ENCODE measurements around the gene UPF3A.
"Not testable (repeated sequence)": the region's sequence is repeated elsewhere in the genome, so short reads cannot be mapped to it uniquely, and the experiment has no call there.

The UPF3A gene

DNA sequence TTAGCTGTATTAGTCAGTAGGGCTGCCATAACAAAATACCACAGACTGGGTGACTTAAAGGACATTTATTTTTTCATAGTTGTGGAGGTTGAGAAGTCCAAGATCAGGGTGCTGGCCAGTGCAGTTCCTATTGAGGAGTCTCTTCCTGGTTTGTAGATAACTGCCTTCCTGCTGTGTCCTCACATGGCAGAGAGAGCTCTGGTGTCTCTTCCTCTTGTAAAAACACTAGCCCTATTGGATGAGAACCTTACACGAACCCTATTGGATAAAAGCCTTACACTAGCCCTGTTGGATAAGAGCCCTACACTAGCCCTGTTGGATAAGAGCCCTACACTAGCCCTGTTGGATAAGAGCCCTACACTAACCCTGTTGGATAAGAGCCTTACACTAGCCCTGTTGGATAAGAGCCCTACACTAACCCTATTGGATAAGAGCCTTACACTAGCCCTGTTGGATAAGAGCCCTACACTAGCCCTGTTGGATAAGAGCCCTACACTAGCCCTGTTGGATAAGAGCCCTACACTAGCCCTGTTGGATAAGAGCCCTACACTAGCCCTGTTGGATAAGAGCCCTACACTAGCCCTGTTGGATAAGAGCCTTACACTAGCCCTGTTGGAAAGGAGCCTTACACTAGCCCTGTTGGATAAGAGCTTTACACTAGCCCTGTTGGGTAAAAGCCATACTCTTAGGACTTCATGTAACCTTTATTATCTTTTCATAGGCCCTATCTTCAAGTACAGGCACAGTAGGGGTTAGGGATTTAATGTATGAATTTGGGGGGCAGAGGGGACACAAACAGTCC lies 29.6 kb upstream of the UPF3A start:
- not testable (repeated sequence) for H3K9me3 ChIP-seq (replicated peaks in 1 of 2; ENCODE audit: control insufficient read depth in 2 of 2, insufficient read depth in 1 of 2, low read depth in 1 of 2, low read length in 2 of 2); H2AK5ac ChIP-seq (ENCODE audit: low read depth, low read length); H3K14ac ChIP-seq (ENCODE audit: low read length); H2BK15ac ChIP-seq (ENCODE audit: low read length); H2AFZ ChIP-seq (ENCODE audit: low read length); H2BK120ac ChIP-seq (ENCODE audit: low read depth, low read length); H3K4me2 ChIP-seq (ENCODE audit: insufficient read depth, low read length, poor library complexity, severe bottlenecking); H3K79me1 ChIP-seq (ENCODE audit: low read depth, low read length); H3K4ac ChIP-seq (ENCODE audit: low read length); H4K91ac ChIP-seq (ENCODE audit: low read depth, low read length, poor library complexity); H3K27me3 ChIP-seq (ENCODE audit: control insufficient read depth in 3 of 3, insufficient read depth in 3 of 3, low read depth in 1 of 3, low read length in 3 of 3); H3K18ac ChIP-seq (ENCODE audit: low read length); H3K4me1 ChIP-seq (ENCODE audit: control insufficient read depth in 2 of 2, insufficient read depth in 1 of 2, low read depth in 1 of 2, low read length in 2 of 2); DNase-seq (ENCODE audit: low spot score); H2BK5ac ChIP-seq (ENCODE audit: low read length); H3K23ac ChIP-seq (ENCODE audit: low read depth, low read length, poor library complexity); H4K8ac ChIP-seq (ENCODE audit: low read depth, low read length); H3K9ac ChIP-seq (ENCODE audit: low read depth, low read length, poor library complexity); H3K27ac ChIP-seq (replicated peaks; ENCODE audit: low read length); H3K4me3 ChIP-seq (ENCODE audit: low read length in 2 of 2); H2BK12ac ChIP-seq (ENCODE audit: low read length)
- WGBS, 2 donors (ENCODE audit: extremely low coverage in 2 of 2, insufficient read length in 2 of 2, insufficient replicate concordance in 1 of 2): no CpG with 5 or more reads among the region's 1 CpG
- H3K36me3 ChIP-seq (replicated peaks in 1 of 2; ENCODE audit: control insufficient read depth in 2 of 2, insufficient read depth in 2 of 2, low read length in 2 of 2): peaks cover 20 to 99% of the 10 kb centered on the region in 2 donors

DNA sequence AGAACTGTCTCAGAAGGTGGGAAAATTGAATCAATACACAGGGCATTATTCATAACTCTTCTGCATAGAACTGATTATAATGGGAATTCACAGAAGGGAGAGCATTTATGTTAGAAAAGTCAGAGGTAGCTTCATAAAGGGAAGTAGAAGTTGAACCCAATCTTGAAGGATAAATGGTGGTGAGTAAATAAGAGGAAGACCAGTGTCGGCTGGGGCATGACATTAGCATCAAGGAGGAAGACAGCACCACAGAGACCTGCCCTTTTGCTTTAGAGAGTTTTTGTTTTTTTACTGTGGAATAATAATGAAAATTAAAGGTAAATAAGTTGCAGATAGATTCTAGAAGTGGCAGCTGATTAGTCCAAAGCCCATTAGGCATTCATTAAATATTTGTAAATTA lies 24.9 kb upstream of the UPF3A start:
- no peak overlapping the region for H2BK15ac ChIP-seq (ENCODE audit: low read length)
- no peak overlapping the region for H3K27ac ChIP-seq (replicated peaks; ENCODE audit: low read length)
- no peak overlapping the region for H2BK12ac ChIP-seq (ENCODE audit: low read length)
- H3K14ac ChIP-seq (ENCODE audit: low read length): no peak overlapping the region
- no peaks in the 10 kb centered on the region for H3K4me1 ChIP-seq (ENCODE audit: control insufficient read depth in 2 of 2, insufficient read depth in 1 of 2, low read depth in 1 of 2, low read length in 2 of 2)
- H3K4me3 ChIP-seq (ENCODE audit: low read length in 2 of 2): no peak overlapping the region
- no peaks in the 10 kb centered on the region for H3K79me1 ChIP-seq (ENCODE audit: low read depth, low read length)
- H3K9ac ChIP-seq (ENCODE audit: low read depth, low read length, poor library complexity): no peak overlapping the region
- H4K8ac ChIP-seq (ENCODE audit: low read depth, low read length): no peak overlapping the region
- no peak overlapping the region for H3K23ac ChIP-seq (ENCODE audit: low read depth, low read length, poor library complexity)
- H3K4me2 ChIP-seq (ENCODE audit: insufficient read depth, low read length, poor library complexity, severe bottlenecking): no peak overlapping the region
- no peak overlapping the region for H2BK120ac ChIP-seq (ENCODE audit: low read depth, low read length)
- H2AK5ac ChIP-seq (ENCODE audit: low read depth, low read length): no peak overlapping the region
- no peaks in the 10 kb centered on the region for H3K27me3 ChIP-seq (ENCODE audit: control insufficient read depth in 3 of 3, insufficient read depth in 3 of 3, low read depth in 1 of 3, low read length in 3 of 3)
- H3K18ac ChIP-seq (ENCODE audit: low read length): no peak overlapping the region
- WGBS, 2 donors (ENCODE audit: extremely low coverage in 2 of 2, insufficient read length in 2 of 2, insufficient replicate concordance in 1 of 2): no CpG with 5 or more reads among the region's 1 CpG
- H2BK5ac ChIP-seq (ENCODE audit: low read length): no peak overlapping the region
- H2AFZ ChIP-seq (ENCODE audit: low read length): no peak overlapping the region
- H3K4ac ChIP-seq (ENCODE audit: low read length): no peak overlapping the region
- no peaks in the 10 kb centered on the region for H3K9me3 ChIP-seq (replicated peaks in 1 of 2; ENCODE audit: control insufficient read depth in 2 of 2, insufficient read depth in 1 of 2, low read depth in 1 of 2, low read length in 2 of 2)
- no peak overlapping the region for H4K91ac ChIP-seq (ENCODE audit: low read depth, low read length, poor library complexity)
- H3K36me3 ChIP-seq (replicated peaks in 1 of 2; ENCODE audit: control insufficient read depth in 2 of 2, insufficient read depth in 2 of 2, low read length in 2 of 2): peaks cover 23 to 99% of the 10 kb centered on the region in 2 donors
- DNase-seq (ENCODE audit: low spot score): no peak

DNA sequence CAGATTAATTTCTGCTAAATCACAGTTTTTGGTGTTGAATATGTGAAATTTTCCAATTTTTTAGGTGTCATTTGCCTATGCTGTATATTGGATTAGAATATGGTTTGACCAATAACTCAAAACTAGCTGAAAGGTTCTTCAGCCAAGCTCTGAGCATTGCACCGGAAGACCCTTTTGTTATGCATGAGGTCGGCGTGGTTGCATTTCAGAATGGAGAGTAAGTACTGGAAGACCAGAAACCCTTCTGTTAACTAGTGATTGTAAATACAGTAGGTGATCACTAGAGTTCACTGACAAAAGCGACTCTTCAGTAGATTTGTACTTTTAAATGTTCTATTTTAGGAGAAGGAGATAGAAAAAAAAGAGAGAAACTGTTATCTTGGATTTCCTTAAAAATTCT lies 24.4 kb upstream of the UPF3A start:
- Histone ChIP-seq H2BK5ac (ENCODE audit: low read length) (no peak overlapping the region), H3K4me3 (ENCODE audit: low read length in 2 of 2) (no peak overlapping the region), H2AK5ac (ENCODE audit: low read depth, low read length) (no peak overlapping the region), H3K27me3 (ENCODE audit: control insufficient read depth in 3 of 3, insufficient read depth in 3 of 3, low read depth in 1 of 3, low read length in 3 of 3) (no peaks in the 10 kb centered on the region), H3K23ac (ENCODE audit: low read depth, low read length, poor library complexity) (no peak overlapping the region), H3K14ac (ENCODE audit: low read length) (no peak overlapping the region), H2BK12ac (ENCODE audit: low read length) (no peak overlapping the region), H3K79me1 (ENCODE audit: low read depth, low read length) (no peaks in the 10 kb centered on the region), H3K4me1 (ENCODE audit: control insufficient read depth in 2 of 2, insufficient read depth in 1 of 2, low read depth in 1 of 2, low read length in 2 of 2) (no peaks in the 10 kb centered on the region), H3K9ac (ENCODE audit: low read depth, low read length, poor library complexity) (no peak overlapping the region), H3K4me2 (ENCODE audit: insufficient read depth, low read length, poor library complexity, severe bottlenecking) (no peak overlapping the region), H3K9me3 (replicated peaks in 1 of 2; ENCODE audit: control insufficient read depth in 2 of 2, insufficient read depth in 1 of 2, low read depth in 1 of 2, low read length in 2 of 2) (no peaks in the 10 kb centered on the region), H3K18ac (ENCODE audit: low read length) (no peak overlapping the region), H4K8ac (ENCODE audit: low read depth, low read length) (no peak overlapping the region), H3K27ac (replicated peaks; ENCODE audit: low read length) (no peak overlapping the region), H4K91ac (ENCODE audit: low read depth, low read length, poor library complexity) (no peak overlapping the region), H2BK15ac (ENCODE audit: low read length) (no peak overlapping the region), H2AFZ (ENCODE audit: low read length) (no peak overlapping the region), H2BK120ac (ENCODE audit: low read depth, low read length) (no peak overlapping the region), H3K36me3 (replicated peaks in 1 of 2; ENCODE audit: control insufficient read depth in 2 of 2, insufficient read depth in 2 of 2, low read length in 2 of 2) (peaks cover 22 to 100% of the 10 kb centered on the region in 2 donors), H3K4ac (ENCODE audit: low read length) (no peak overlapping the region)
- WGBS, 2 donors (ENCODE audit: extremely low coverage in 2 of 2, insufficient read length in 2 of 2, insufficient replicate concordance in 1 of 2): no CpG with 5 or more reads among the region's 4 CpGs
- DNase-seq (ENCODE audit: low spot score): no peak

DNA sequence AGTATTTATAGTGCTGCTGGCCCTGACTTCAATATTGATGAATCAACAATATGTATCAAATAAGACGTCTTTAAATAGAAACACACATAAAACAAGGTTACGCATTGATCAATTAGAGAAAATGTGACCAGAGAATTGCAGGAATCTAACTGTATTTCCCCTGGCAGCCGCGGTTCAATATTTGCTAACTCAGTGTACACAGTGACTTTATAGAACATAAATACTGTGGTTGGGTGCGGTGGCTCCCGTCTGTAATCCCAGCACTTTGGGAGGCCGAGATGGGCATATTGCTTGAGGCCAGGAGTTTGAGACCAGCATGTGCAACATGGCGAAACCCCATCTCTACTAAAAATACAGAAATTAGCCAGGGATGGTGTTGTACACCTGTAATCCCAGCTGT lies 22.8 kb upstream of the UPF3A start:
- H2AFZ ChIP-seq (ENCODE audit: low read length): no peak overlapping the region
- H4K91ac ChIP-seq (ENCODE audit: low read depth, low read length, poor library complexity): no peak overlapping the region
- H3K18ac ChIP-seq (ENCODE audit: low read length): no peak overlapping the region
- no peak overlapping the region for H2BK120ac ChIP-seq (ENCODE audit: low read depth, low read length)
- no peaks in the 10 kb centered on the region for H3K9me3 ChIP-seq (replicated peaks in 1 of 2; ENCODE audit: control insufficient read depth in 2 of 2, insufficient read depth in 1 of 2, low read depth in 1 of 2, low read length in 2 of 2)
- no peak overlapping the region for H3K4ac ChIP-seq (ENCODE audit: low read length)
- no peak overlapping the region for H3K27ac ChIP-seq (replicated peaks; ENCODE audit: low read length)
- no peak overlapping the region for H3K4me3 ChIP-seq (ENCODE audit: low read length in 2 of 2)
- no peaks in the 10 kb centered on the region for H3K79me1 ChIP-seq (ENCODE audit: low read depth, low read length)
- H2BK5ac ChIP-seq (ENCODE audit: low read length): no peak overlapping the region
- H2BK12ac ChIP-seq (ENCODE audit: low read length): no peak overlapping the region
- no peak overlapping the region for H3K9ac ChIP-seq (ENCODE audit: low read depth, low read length, poor library complexity)
- H2BK15ac ChIP-seq (ENCODE audit: low read length): no peak overlapping the region
- no CpG with 5 or more reads among the region's 8 CpGs for WGBS, 2 donors (ENCODE audit: extremely low coverage in 2 of 2, insufficient read length in 2 of 2, insufficient replicate concordance in 1 of 2)
- no peak for DNase-seq (ENCODE audit: low spot score)
- no peak overlapping the region for H2AK5ac ChIP-seq (ENCODE audit: low read depth, low read length)
- H3K23ac ChIP-seq (ENCODE audit: low read depth, low read length, poor library complexity): no peak overlapping the region
- H3K14ac ChIP-seq (ENCODE audit: low read length): no peak overlapping the region
- H3K27me3 ChIP-seq (ENCODE audit: control insufficient read depth in 3 of 3, insufficient read depth in 3 of 3, low read depth in 1 of 3, low read length in 3 of 3): no peaks in the 10 kb centered on the region
- H3K4me1 ChIP-seq (ENCODE audit: control insufficient read depth in 2 of 2, insufficient read depth in 1 of 2, low read depth in 1 of 2, low read length in 2 of 2): no peaks in the 10 kb centered on the region
- H3K4me2 ChIP-seq (ENCODE audit: insufficient read depth, low read length, poor library complexity, severe bottlenecking): no peak overlapping the region
- H3K36me3 ChIP-seq (replicated peaks in 1 of 2; ENCODE audit: control insufficient read depth in 2 of 2, insufficient read depth in 2 of 2, low read length in 2 of 2): peaks cover 29 to 100% of the 10 kb centered on the region in 2 donors
- no peak overlapping the region for H4K8ac ChIP-seq (ENCODE audit: low read depth, low read length)
